ENCODE data around the gene MRPL14. TPM values are rescaled to one million over a fixed set of nuclear protein-coding genes. Genes with fewer than 3 reads are reported as not detected.

The MRPL14 gene
- total RNA-seq, 1 experiment from 2014 or later, result 69.6 TPM

GRCh38 chr6:44107017-44107416 lies 20.2 kb downstream of the MRPL14 start:
- POLR2A ChIA-PET, result no interaction called here
- H3K36me3 ChIP-seq (ENCODE audit: control insufficient read depth in 1 of 2, insufficient read depth in 2 of 2, low read length in 2 of 2), result peaks cover 25 to 39% of the 10 kb centered on the region in 2 experiments

More at GRCh38 chr6:44107017-44107416, 20.2 kb downstream of the MRPL14 start:
- ChIA-PET RAD21 (ENCODE audit: low non-redundant PET in 1 of 2, low total read pairs in 2 of 2, uncharacterized antibody in 2 of 2, unreplicated experiment in 2 of 2) (no interaction called here), CTCF (no interaction called here)
- no peak overlapping the region for H3K4me2 ChIP-seq (ENCODE audit: low read length)
- TF ChIP-seq EGR1 (IDR thresholded peaks at IDR 0.05; ENCODE audit: low read depth) (no peak), EZH2phosphoT487 (IDR thresholded peaks at IDR 0.05; ENCODE audit: borderline replicate concordance) (no peak), TCF7L2 (IDR thresholded peaks at IDR 0.05; ENCODE audit: borderline replicate concordance, extremely low read depth, insufficient read depth, insufficient read length) (no peak), POLR2AphosphoS5 (IDR thresholded peaks at IDR 0.05; ENCODE audit: low read depth, low read length) (no peak), EZH2 (IDR thresholded peaks at IDR 0.05) (no peak), CEBPB (IDR thresholded peaks at IDR 0.05; ENCODE audit: low read depth) (no peak), CTCF (IDR thresholded peaks at IDR 0.05 in 2 of 3, conservative IDR thresholded peaks at IDR 0.05 in 1 of 3; ENCODE audit: borderline replicate concordance in 1 of 3, insufficient read depth in 1 of 3, low read depth in 2 of 3, low read length in 2 of 3) (no peak), YY1 (IDR thresholded peaks at IDR 0.05; ENCODE audit: extremely low read depth, insufficient replicate concordance, low read depth, low read length) (no peak), CBX3 (IDR thresholded peaks at IDR 0.05; ENCODE audit: low read depth) (no peak), ATF3 (IDR thresholded peaks at IDR 0.05) (no peak), ZBTB33 (IDR thresholded peaks at IDR 0.05; ENCODE audit: extremely low read depth, insufficient replicate concordance, low read length) (no peak), FOSL1 (IDR thresholded peaks at IDR 0.05; ENCODE audit: low read depth) (no peak), RAD21 (IDR thresholded peaks at IDR 0.05; ENCODE audit: low read depth) (no peak), MAX (IDR thresholded peaks at IDR 0.05) (no peak)
- no peaks in the 10 kb centered on the region for H3K4me1 ChIP-seq (ENCODE audit: control insufficient read depth in 1 of 2, insufficient read depth in 2 of 2, low read length in 2 of 2)
- H3K9me2 ChIP-seq (ENCODE audit: insufficient read depth), result no peaks in the 10 kb centered on the region
- H3K9ac ChIP-seq (ENCODE audit: low read length), result no peak overlapping the region
- no peak for ATAC-seq
- H4K20me1 ChIP-seq (ENCODE audit: insufficient read depth), result 0 out of 2 replicates have a peak, but pooled peaks cover 3% of the 10 kb centered on the region
- no peak overlapping the region for H3K27ac ChIP-seq (ENCODE audit: low read depth, low read length)
- no peak overlapping the region for H3K4me3 ChIP-seq (replicated peaks in 1 of 2; ENCODE audit: low read depth in 1 of 2, low read length in 2 of 2)
- peaks cover 49% of the 10 kb centered on the region; the same call in 1 of the 2 replicates for H3K79me2 ChIP-seq (ENCODE audit: insufficient read depth, low read length)
- no peak overlapping the region for H2AFZ ChIP-seq (ENCODE audit: low read depth, low read length, poor library complexity, severe bottlenecking)
- H3K27me3 ChIP-seq (ENCODE audit: insufficient read depth, low read length), result no peaks in the 10 kb centered on the region
- no peak for DNase-seq (ENCODE audit: low read depth, low spot score)
- intact Hi-C loops (cut with micrococcal nuclease), result no loop called here
- BruUV-seq (replicated peaks), result no TSS peak
- H3K9me3 ChIP-seq (ENCODE audit: control insufficient read depth in 1 of 2, insufficient read depth in 1 of 2, low read depth in 1 of 2, low read length in 2 of 2), result no peaks in the 10 kb centered on the region

Measured in HCT116 (cell line).